Breast epithelium (tissue), 4 donors: ENCODE measurements around the gene SLC9A3. TPM values are rescaled to one million over a fixed set of nuclear protein-coding genes. Genes with fewer than 3 reads are reported as not detected.

Experiments
- DNase-seq, 2 donors: peaks; one replicate each; pipeline ENCODE4 v3.0.0-alpha.2; 2019; ENCODE audit warnings: low spot score in 2 of 2
- H3K27ac ChIP-seq, 2 donors: fragments of 200-600 bp; sonication (generic) in 1 of 2; one replicate each; pipeline ENCODE4 v1.5.1; 2016 to 2019; ENCODE audit warnings: mild to moderate bottlenecking in 1 of 2
- H3K27me3 ChIP-seq, 2 donors: fragments of 200-600 bp; sonication (generic) in 1 of 2; one replicate each; pipeline versions ENCODE4 v1.5.1 to v1.6.0; 2017 to 2019; ENCODE audit warnings: control low read depth in 1 of 2, mild to moderate bottlenecking in 1 of 2
- H3K36me3 ChIP-seq: fragments of 200-600 bp; one replicate; pipeline ENCODE4 v1.5.1; 2019
- H3K4me1 ChIP-seq, 2 donors: fragments of 200-600 bp; sonication (generic); one replicate each; pipeline ENCODE4 v1.5.1; 2016 to 2019; ENCODE audit warnings: control low read depth in 1 of 2
- H3K4me3 ChIP-seq, 3 donors: fragments of 200-600 bp; sonication (generic); 1 replicate in 2 of 3; 2 replicates in 1 of 3; pipeline ENCODE4 v1.5.1; 2016 to 2019; ENCODE audit warnings: mild to moderate bottlenecking in 3 of 3, moderate library complexity in 2 of 3
- H3K9me3 ChIP-seq, 2 donors: fragments of 200-600 bp; sonication (generic) in 1 of 2; one replicate each; pipeline ENCODE4 v1.5.1; 2016 to 2019; ENCODE audit warnings: control low read depth in 1 of 2
- POLR2A ChIP-seq: fragments of 450-650 bp; IDR thresholded peaks from one replicate; pipeline ENCODE4 v1.6.1; 2016; ENCODE audit warnings: antibody characterized with exemption, mild to moderate bottlenecking, moderate library complexity
- POLR2AphosphoS5 ChIP-seq, 3 donors: sonication (generic); formaldehyde crosslinking; IDR thresholded peaks; one replicate each; pipeline ENCODE4 v1.6.1; 2017; ENCODE audit warnings: antibody characterized with exemption in 3 of 3
- intact Hi-C: fragments of 100-400 bp; cut with DNase I; formaldehyde crosslinking; loops from one replicate; pipeline ENCODE4 v1.15.1; 2023; ENCODE audit warnings: low total_unique reads
- total RNA-seq, 3 donors: library from RNA; depleted of rRNA; stranded (reverse); fragments of >200 nt; gene quantifications; one replicate each; pipeline ENCODE4 v1.1.0, GENCODE V29; 2016
- TF ChIP-seq, protein P1 (sequence below), 3 donors: fragments of 450-650 bp; IDR thresholded peaks; one replicate each; pipeline ENCODE4 v1.5.1; 2016 to 2017; ENCODE audit warnings: antibody characterized with exemption in 3 of 3, mild to moderate bottlenecking in 3 of 3, moderate library complexity in 3 of 3

Gene SLC9A3
- total RNA-seq, 3 donors from 2014 or later = 1.1 to 5.6 (median 2.3) TPM

DNA sequence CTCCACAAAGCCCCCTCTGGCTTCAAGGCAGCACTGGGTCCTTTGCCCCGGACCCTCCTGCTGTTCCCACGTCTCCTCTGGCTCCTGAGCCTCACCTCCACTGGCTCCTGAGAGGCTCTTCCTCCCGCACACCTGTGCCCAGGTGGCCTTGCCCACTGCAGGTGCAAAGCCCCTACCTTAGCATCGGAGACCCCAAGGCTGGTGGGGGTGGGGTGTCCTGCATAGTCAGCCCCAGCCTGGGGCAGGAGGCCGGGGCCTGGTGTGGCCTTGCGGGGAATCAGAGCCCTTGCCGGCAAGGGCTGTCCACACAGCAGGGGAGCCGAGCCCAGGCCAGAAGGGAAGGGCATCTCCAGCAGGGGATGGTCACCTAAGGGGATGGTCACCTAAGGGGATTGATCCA is 46.6 kb upstream of the SLC9A3 start:
- Histone ChIP-seq H3K27me3 (peaks cover 0 to 50% of the 10 kb centered on the region in 2 donors), H3K4me1 (no peaks in the 10 kb centered on the region), H3K4me3 (no peak overlapping the region), H3K36me3 (no peaks in the 10 kb centered on the region), H3K9me3 (peaks cover 4 to 7% of the 10 kb centered on the region in 2 donors), H3K27ac (no peak overlapping the region)
- intact Hi-C loops = no loop called here
- DNase-seq = no peak
- no peak for TF ChIP-seq POLR2AphosphoS5 (IDR thresholded peaks at IDR 0.05)
- TF ChIP-seq POLR2A = no peak
- TF ChIP-seq, protein P1, sequence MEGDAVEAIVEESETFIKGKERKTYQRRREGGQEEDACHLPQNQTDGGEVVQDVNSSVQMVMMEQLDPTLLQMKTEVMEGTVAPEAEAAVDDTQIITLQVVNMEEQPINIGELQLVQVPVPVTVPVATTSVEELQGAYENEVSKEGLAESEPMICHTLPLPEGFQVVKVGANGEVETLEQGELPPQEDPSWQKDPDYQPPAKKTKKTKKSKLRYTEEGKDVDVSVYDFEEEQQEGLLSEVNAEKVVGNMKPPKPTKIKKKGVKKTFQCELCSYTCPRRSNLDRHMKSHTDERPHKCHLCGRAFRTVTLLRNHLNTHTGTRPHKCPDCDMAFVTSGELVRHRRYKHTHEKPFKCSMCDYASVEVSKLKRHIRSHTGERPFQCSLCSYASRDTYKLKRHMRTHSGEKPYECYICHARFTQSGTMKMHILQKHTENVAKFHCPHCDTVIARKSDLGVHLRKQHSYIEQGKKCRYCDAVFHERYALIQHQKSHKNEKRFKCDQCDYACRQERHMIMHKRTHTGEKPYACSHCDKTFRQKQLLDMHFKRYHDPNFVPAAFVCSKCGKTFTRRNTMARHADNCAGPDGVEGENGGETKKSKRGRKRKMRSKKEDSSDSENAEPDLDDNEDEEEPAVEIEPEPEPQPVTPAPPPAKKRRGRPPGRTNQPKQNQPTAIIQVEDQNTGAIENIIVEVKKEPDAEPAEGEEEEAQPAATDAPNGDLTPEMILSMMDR (IDR thresholded peaks at IDR 0.05) = no peak

DNA sequence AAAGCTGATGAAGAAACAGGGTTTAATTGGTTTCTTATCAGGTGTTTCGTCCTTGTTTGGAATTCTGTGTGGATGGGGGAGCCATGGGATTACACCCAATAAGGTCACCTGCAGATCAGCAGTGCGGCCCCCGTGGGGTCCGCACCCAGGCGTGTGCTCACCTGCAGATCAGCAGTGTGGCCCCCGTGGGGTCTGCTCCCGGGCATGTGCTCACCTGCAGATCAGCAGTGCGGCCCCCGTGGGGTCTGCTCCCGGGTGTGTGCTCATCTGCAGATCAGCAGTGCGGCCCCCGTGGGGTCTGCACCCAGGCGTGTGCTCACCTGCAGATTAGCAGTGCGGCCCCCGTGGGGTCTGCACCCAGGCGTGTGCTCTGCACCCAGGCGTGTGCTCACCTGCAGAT is 46.2 kb upstream of the SLC9A3 start:
- no peak overlapping the region for H3K4me3 ChIP-seq
- TF ChIP-seq POLR2A = no peak
- TF ChIP-seq, protein P1 (IDR thresholded peaks at IDR 0.05) = no peak
- TF ChIP-seq POLR2AphosphoS5 (IDR thresholded peaks at IDR 0.05) = no peak
- no peak for DNase-seq
- H3K27ac ChIP-seq = no peak overlapping the region
- H3K4me1 ChIP-seq = no peaks in the 10 kb centered on the region
- H3K9me3 ChIP-seq = peaks cover under 1 to 2% of the 10 kb centered on the region in 2 donors
- intact Hi-C loops = no loop called here
- no peaks in the 10 kb centered on the region for H3K36me3 ChIP-seq
- peaks cover 0 to 51% of the 10 kb centered on the region in 2 donors for H3K27me3 ChIP-seq

DNA sequence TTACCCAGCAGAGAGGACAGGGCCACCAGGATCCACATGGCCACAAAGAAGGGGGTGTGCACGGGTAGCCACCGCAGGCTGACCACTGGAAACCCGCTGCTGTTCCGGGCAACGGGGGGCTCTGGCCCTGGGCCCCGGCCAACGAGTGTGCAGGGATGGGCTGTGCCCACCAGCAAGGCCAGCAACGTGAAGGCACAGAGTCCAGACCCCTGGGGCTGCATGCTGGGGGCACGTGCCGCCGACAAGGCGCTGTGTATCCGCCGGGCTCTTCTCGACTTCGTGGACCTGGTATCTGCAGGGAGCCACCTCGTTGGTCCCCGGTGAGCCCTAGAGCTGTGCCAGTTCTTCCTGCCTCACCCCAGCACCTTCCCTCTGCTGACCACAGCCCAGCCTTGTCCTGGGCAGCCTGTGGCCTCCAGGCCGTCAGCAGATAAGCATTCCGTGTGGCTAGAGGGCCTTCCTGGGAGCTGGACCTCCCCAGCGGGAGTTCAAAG is 45.7 kb upstream of the SLC9A3 start:
- no peaks in the 10 kb centered on the region for H3K4me1 ChIP-seq
- peaks cover 0 to 51% of the 10 kb centered on the region in 2 donors for H3K27me3 ChIP-seq
- no peak for DNase-seq
- TF ChIP-seq POLR2AphosphoS5 (IDR thresholded peaks at IDR 0.05) (no peak), POLR2A (no peak)
- TF ChIP-seq, protein P1 (IDR thresholded peaks at IDR 0.05) = no peak
- no peaks in the 10 kb centered on the region for H3K9me3 ChIP-seq
- intact Hi-C loops = no loop called here
- H3K27ac ChIP-seq = no peak overlapping the region
- no peaks in the 10 kb centered on the region for H3K36me3 ChIP-seq
- no peak overlapping the region for H3K4me3 ChIP-seq

DNA sequence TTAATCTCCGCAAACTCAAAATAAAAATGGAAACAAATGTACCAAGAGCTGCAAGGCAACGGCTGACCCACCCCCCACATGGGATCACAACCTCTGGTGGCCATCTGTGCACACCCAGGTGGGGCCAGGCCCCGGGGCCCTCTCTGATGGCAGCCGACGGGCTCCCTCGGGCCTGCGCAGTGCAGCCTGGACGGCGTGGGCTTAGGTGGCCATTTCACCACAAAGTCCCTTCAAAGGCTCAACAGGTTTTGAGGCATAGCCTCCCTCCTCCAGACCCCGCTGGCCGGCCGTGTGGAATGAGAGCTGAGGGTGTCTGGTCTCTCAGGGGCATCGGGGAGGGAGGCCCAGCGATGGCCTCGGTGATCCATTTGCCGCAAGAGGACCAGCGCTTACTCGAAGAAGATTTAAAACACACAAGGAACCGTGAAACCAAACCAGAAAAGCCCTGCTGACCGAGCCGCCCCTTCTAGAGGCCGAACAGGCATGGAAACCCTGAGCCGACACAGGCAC is 45.2 kb upstream of the SLC9A3 start:
- TF ChIP-seq, protein P1 (IDR thresholded peaks at IDR 0.05) = no peak
- TF ChIP-seq POLR2A = no peak
- H3K27ac ChIP-seq = no peak overlapping the region

DNA sequence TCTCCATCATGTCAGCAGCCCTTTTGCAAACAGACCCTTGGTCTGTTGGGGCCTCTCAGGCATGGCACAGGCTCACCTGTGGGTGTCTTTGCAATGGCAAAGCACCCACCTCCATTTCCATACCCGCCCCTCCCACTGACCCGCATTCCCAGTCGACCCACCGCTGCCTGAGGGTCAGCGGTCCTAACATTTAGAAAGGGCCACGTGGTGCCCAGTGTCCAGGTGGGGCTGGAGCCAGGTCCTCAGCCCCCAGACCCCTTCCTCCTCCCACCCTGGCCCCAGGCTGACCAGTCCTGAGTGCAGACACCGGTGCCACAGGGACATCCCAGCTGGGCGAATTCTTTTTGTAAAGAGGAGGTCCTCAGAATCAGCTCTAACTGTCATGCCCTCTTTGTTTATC is 44.6 kb upstream of the SLC9A3 start:
- Histone ChIP-seq H3K36me3 (no peaks in the 10 kb centered on the region), H3K4me1 (no peaks in the 10 kb centered on the region), H3K27me3 (peaks cover 0 to 46% of the 10 kb centered on the region in 2 donors), H3K27ac (no peak overlapping the region), H3K9me3 (no peaks in the 10 kb centered on the region), H3K4me3 (no peak overlapping the region)
- DNase-seq = no peak
- TF ChIP-seq POLR2AphosphoS5 (IDR thresholded peaks at IDR 0.05) (no peak), POLR2A (no peak)
- TF ChIP-seq, protein P1 (IDR thresholded peaks at IDR 0.05) = no peak
- intact Hi-C loops = no loop called here

More for the DNA sequence above, 45.2 kb upstream of the SLC9A3 start:
- Histone ChIP-seq H3K9me3 (no peaks in the 10 kb centered on the region), H3K27me3 (peaks cover 0 to 51% of the 10 kb centered on the region in 2 donors), H3K36me3 (no peaks in the 10 kb centered on the region), H3K4me3 (no peak overlapping the region), H3K4me1 (no peaks in the 10 kb centered on the region)
- DNase-seq = no peak
- intact Hi-C loops = no loop called here
